GF-D8 (cell line): ENCODE data around the gene LSM2.
A peak's percentile ranks its signal among the peaks of the same experiment; 100 is the strongest.
"Not testable (repeated sequence)": the region's sequence is repeated elsewhere in the genome, so short reads cannot be mapped to it uniquely, and the experiment has no call there.

Source experiments
- DNase-seq: peaks from one replicate; lab custom pipeline; 2025; lab: John Stamatoyannopoulos, UW

Gene LSM2

GRCh38 chr6:31806470-31807272 is at the start of gene LSM2:
Gene LSM2, minus strand, starts transcription at chr6:31806966. Its CDS starts 209 bp downstream, at chr6:31806757.
- DNase-seq = peak; percentile 90

GRCh38 chr6:31851980-31852718 is 45.4 kb upstream of the LSM2 start:
- not testable (repeated sequence) for DNase-seq

- DNase-seq = no peak
Observed at GRCh38 chr6:31851485-31851832, 44.7 kb upstream of the LSM2 start.

- DNase-seq = no peak
Observed at GRCh38 chr6:31850765-31851484, 44.2 kb upstream of the LSM2 start.

- DNase-seq = no peak
Observed at GRCh38 chr6:31847276-31847978, 40.7 kb upstream of the LSM2 start.

- DNase-seq = no peak
Observed at GRCh38 chr6:31844507-31844906, 37.7 kb upstream of the LSM2 start.

- no peak for DNase-seq
Observed at GRCh38 chr6:31842053-31842452, 35.3 kb upstream of the LSM2 start.

- not testable (repeated sequence) for DNase-seq
Observed at GRCh38 chr6:31839779-31840126, 33.0 kb upstream of the LSM2 start.

- DNase-seq = no peak
Observed at GRCh38 chr6:31838968-31839367, 32.2 kb upstream of the LSM2 start.

- not testable (repeated sequence) for DNase-seq
Observed at GRCh38 chr6:31838114-31838553, 31.4 kb upstream of the LSM2 start.

GRCh38 chr6:31837369-31838113 is 30.8 kb upstream of the LSM2 start:
- peak; percentile 62 for DNase-seq

GRCh38 chr6:31836474-31837368 is 30.0 kb upstream of the LSM2 start:
- DNase-seq = no peak

- DNase-seq = no peak
Observed at GRCh38 chr6:31836047-31836473, 29.3 kb upstream of the LSM2 start.

GRCh38 chr6:31834367-31835250 is 27.8 kb upstream of the LSM2 start:
- DNase-seq = peak; percentile 63

- peak; percentile 7 for DNase-seq
Observed at GRCh38 chr6:31831350-31832215, 24.8 kb upstream of the LSM2 start.

GRCh38 chr6:31830886-31831335 is 24.1 kb upstream of the LSM2 start:
- DNase-seq = no peak

GRCh38 chr6:31829633-31830283 is 23.0 kb upstream of the LSM2 start:
- peak; percentile 42 for DNase-seq
